CD4-positive, alpha-beta memory T cell (primary cell): Measurements from ENCODE around the gene ASB10. TPM values are rescaled to one million over a fixed set of nuclear protein-coding genes. Genes with fewer than 3 reads are reported as not detected.
A peak's percentile ranks its signal among the peaks of the same experiment; 100 is the strongest.

Experiments used
- CTCF ChIA-PET: fragments of 350-600 bp; sonication (Branson Sonifier 250); formaldehyde crosslinking; loops from one replicate; lab custom pipeline; 2021; ENCODE audit warnings: inconsistent platforms; ENCODE audit not compliant: partially characterized antibody; lab: Charles Lee
- POLR2A ChIA-PET: fragments of 350-600 bp; sonication (Branson Sonifier 250); formaldehyde crosslinking; loops from one replicate; lab custom pipeline; 2021; ENCODE audit not compliant: partially characterized antibody; lab: Charles Lee
- DNase-seq, 5 donors: peaks; one replicate each; pipeline versions ENCODE4 v3.0.0 to v3.0.0-alpha.2; 2020 to 2022; ENCODE audit warnings: mixed read lengths in 1 of 5
- H3K27ac ChIP-seq: one replicate; pipeline ENCODE4 v1.7.0; 2013; ENCODE audit warnings: low read depth, low read length
- H3K27me3 ChIP-seq: 2 replicates; pipeline ENCODE4 v1.7.0; 2013; ENCODE audit warnings: mild to moderate bottlenecking, low read length, moderate library complexity; ENCODE audit not compliant: insufficient read depth
- H3K36me3 ChIP-seq: 2 replicates; pipeline ENCODE4 v1.7.0; 2013; ENCODE audit warnings: mild to moderate bottlenecking, low read length, moderate library complexity; ENCODE audit not compliant: insufficient read depth
- H3K4me1 ChIP-seq: 2 replicates; pipeline ENCODE4 v1.7.0; 2013; ENCODE audit warnings: mild to moderate bottlenecking, low read length, moderate library complexity; ENCODE audit not compliant: insufficient read depth
- H3K4me3 ChIP-seq, 2 donors: one replicate each; pipeline ENCODE4 v1.7.0; 2013; ENCODE audit warnings: low read length in 2 of 2, mild to moderate bottlenecking in 1 of 2
- H3K9me3 ChIP-seq, 2 donors: one replicate each; pipeline ENCODE4 v1.7.0; 2013; ENCODE audit warnings: low read length in 2 of 2, control low read depth in 1 of 2; ENCODE audit not compliant: control insufficient read depth in 1 of 2
- H3K27ac Mint-ChIP-seq, 7 donors: one replicate each; pipeline ENCODE4 v1.8.0; 2020 to 2021; ENCODE audit warnings: mixed read lengths in 7 of 7, mild to moderate bottlenecking in 6 of 7, inconsistent platforms in 3 of 7, moderate library complexity in 3 of 7
- H3K27me3 Mint-ChIP-seq, 2 donors: one replicate each; pipeline ENCODE4 v1.8.0; 2020 to 2021; ENCODE audit warnings: mixed read lengths in 2 of 2
- H3K36me3 Mint-ChIP-seq, 2 donors: one replicate each; pipeline ENCODE4 v1.8.0; 2020 to 2021; ENCODE audit warnings: mixed read lengths in 2 of 2, inconsistent platforms in 1 of 2, mild to moderate bottlenecking in 1 of 2
- H3K4me1 Mint-ChIP-seq, 4 donors: one replicate each; pipeline ENCODE4 v1.8.0; 2020 to 2021; ENCODE audit warnings: mixed read lengths in 4 of 4, mild to moderate bottlenecking in 1 of 4
- H3K4me3 Mint-ChIP-seq, 8 donors: one replicate each; pipeline ENCODE4 v1.8.0; 2020 to 2021; ENCODE audit warnings: mixed read lengths in 8 of 8, mild to moderate bottlenecking in 7 of 8, moderate library complexity in 6 of 8, inconsistent platforms in 3 of 8
- H3K9me3 Mint-ChIP-seq, 8 donors: one replicate each; pipeline ENCODE4 v1.8.0; 2020 to 2021; ENCODE audit warnings: mixed read lengths in 8 of 8, mild to moderate bottlenecking in 5 of 8, inconsistent platforms in 3 of 8, moderate library complexity in 1 of 8
- intact Hi-C: fragments of 100-400 bp; cut with micrococcal nuclease; formaldehyde crosslinking; loops from one replicate; pipeline ENCODE4 v1.15.1; 2023
- polyA plus RNA-seq, 2 donors: library from polyadenylated mRNA; unstranded; fragments of 300-500 nt; fragmentation: Illumina TruSeq; gene quantifications; one replicate each; pipeline ENCODE4 v1.2.3, GENCODE V29; 2021
- total RNA-seq, 2 experiments: library from RNA; stranded (reverse); gene quantifications; one replicate each; pipeline ENCODE4 v1.2.3, GENCODE V29; 2021

Gene ASB10
- total RNA-seq (not detected), polyA plus RNA-seq (not detected)

DNA sequence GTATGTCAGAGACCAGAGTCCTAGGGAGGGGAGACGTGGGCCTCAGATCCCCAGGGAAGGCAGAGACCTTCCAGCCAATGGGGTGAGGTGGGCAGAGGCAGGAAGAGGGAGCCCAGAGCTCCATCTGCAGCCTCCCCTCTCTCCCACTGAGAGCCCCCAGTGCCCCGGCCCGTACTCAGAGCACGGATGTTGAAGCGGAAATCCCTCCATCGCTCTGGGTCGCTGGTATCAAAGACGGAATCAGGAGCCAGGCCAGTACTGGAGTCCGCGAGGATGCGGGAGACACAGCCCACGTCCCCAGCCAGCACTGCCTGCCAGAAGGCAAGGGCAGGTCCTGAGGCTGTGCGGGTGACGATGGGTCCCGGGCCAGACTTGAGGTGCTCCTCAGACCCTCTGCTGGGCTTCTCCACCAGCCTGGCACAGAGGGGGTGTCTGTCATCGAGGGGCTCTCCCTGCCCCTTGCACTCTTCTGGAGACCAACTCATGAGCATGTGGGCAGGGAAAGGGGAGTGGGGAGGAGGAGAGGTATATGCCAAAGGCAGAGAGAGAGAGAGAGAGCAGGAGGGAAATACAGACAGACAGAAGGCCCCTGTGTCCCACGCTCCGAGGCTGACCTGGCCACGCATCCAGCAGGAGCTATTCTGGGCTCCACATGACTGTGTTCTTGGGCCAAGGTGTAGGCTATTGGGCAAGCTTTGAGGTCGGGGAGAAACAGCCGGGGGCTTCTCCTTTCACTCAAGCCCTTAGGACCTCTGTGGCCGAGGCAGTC, at the start of gene ASB10:
TSS of gene ASB10 (minus strand) at position 611 of the 769 bp plus-strand sequence. CDS start at position 491, 120 bp downstream.
- no peaks in the 10 kb centered on the region for H3K36me3 Mint-ChIP-seq
- no peaks in the 10 kb centered on the region for H3K4me1 ChIP-seq
- no peak within 1 kb of the TSS for H3K4me3 Mint-ChIP-seq
- intact Hi-C loops: no loop called here
- H3K36me3 ChIP-seq: no peaks in the 10 kb centered on the region
- no peak within 1 kb of the TSS for H3K4me3 ChIP-seq
- POLR2A ChIA-PET: no interaction called here
- DNase-seq: no peak
- no peaks in the 10 kb centered on the region for H3K4me1 Mint-ChIP-seq
- no peaks in the 10 kb centered on the region for H3K27me3 ChIP-seq
- H3K9me3 Mint-ChIP-seq: peaks cover 0 to 1% (median 0%) of the 10 kb centered on the region in 8 donors
- CTCF ChIA-PET: no interaction called here
- H3K9me3 ChIP-seq: no peaks in the 10 kb centered on the region
- H3K27ac Mint-ChIP-seq: no peak within 1 kb of the TSS
- no peak within 1 kb of the TSS for H3K27ac ChIP-seq
- peaks cover 0 to 2% of the 10 kb centered on the region in 2 donors for H3K27me3 Mint-ChIP-seq

DNA sequence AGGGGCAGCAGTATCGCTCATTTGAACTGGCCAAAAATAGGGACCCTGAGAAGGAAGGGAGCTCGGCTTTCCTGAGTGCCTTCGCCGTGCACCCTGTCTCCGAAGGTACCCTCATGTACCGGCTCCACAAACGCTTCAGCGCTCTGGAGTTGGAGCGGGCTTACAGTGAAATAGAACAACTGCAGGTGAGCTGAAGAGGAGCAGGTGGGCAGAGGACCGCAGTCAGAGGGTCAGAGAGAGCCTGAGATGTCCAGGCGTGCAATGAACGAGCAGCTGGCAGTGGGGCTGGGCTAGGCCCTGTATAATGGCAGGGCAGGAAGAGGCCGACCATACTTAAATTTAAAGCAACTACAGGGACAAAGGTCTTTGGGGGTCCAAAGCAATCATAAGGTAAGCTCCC, 49.4 kb upstream of the ASB10 start:
- Histone ChIP-seq H3K27me3 (no peaks in the 10 kb centered on the region), H3K27ac (no peak overlapping the region), H3K4me1 (peaks cover 29% of the 10 kb centered on the region), H3K36me3 (peaks cover 29% of the 10 kb centered on the region), H3K4me3 (no peak overlapping the region), H3K9me3 (no peaks in the 10 kb centered on the region)
- H3K36me3 Mint-ChIP-seq: peaks cover 11 to 30% of the 10 kb centered on the region in 2 donors
- ChIA-PET CTCF (interaction anchor here (0.8 to 1.9 kb wide), 3 partner anchors 8 to 16 kb away, joined by 3 to 10 read pairs (median 3); no protein-coding TSS in a partner anchor), POLR2A (interaction anchor here (4.2 kb wide), 1 partner anchor 9 kb away, joined by 16 read pairs; the partner anchor contains the start of gene ABCF2)
- peaks cover 13 to 45% (median 24%) of the 10 kb centered on the region in 4 donors for H3K4me1 Mint-ChIP-seq
- H3K27ac Mint-ChIP-seq: peak overlapping the region in 1 of 7 donors; percentile 22
- H3K9me3 Mint-ChIP-seq: no peaks in the 10 kb centered on the region
- no peaks in the 10 kb centered on the region for H3K27me3 Mint-ChIP-seq
- intact Hi-C loops: no loop called here
- H3K4me3 Mint-ChIP-seq: no peak overlapping the region
- DNase-seq: no peak

DNA sequence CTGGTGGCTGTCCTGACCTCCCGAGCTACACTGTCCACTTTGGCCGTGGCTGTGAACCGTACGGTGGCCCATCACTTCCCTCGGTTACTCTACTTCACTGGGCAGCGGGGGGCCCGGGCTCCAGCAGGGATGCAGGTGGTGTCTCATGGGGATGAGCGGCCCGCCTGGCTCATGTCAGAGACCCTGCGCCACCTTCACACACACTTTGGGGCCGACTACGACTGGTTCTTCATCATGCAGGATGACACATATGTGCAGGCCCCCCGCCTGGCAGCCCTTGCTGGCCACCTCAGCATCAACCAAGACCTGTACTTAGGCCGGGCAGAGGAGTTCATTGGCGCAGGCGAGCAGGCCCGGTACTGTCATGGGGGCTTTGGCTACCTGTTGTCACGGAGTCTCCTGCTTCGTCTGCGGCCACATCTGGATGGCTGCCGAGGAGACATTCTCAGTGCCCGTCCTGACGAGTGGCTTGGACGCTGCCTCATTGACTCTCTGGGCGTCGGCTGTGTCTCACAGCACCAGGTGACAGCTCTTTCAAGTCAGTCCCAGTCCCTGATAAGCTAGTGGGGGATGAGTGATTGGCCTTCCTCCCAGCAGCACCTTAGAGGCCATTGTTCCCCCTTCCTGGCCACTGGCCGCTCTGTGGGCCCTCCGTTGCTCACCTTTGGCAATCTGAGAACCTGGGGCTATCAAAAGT, 48.2 kb upstream of the ASB10 start:
- H3K4me3 Mint-ChIP-seq: peak overlapping the region in 1 of 8 donors; percentile 21
- no peaks in the 10 kb centered on the region for H3K9me3 Mint-ChIP-seq
- peaks cover 15 to 46% (median 25%) of the 10 kb centered on the region in 4 donors for H3K4me1 Mint-ChIP-seq
- H3K27ac Mint-ChIP-seq: peak overlapping the region in 2 of 7 donors; percentile 16 to 56
- H3K4me3 ChIP-seq: no peak overlapping the region
- POLR2A ChIA-PET: interaction anchor here (3.6 kb wide), 1 partner anchor 8 kb away, joined by 50 read pairs; no protein-coding TSS in a partner anchor
- intact Hi-C loops: no loop called here
- peaks cover 31% of the 10 kb centered on the region for H3K4me1 ChIP-seq
- H3K36me3 ChIP-seq: peaks cover 29% of the 10 kb centered on the region
- peaks cover 11 to 30% of the 10 kb centered on the region in 2 donors for H3K36me3 Mint-ChIP-seq
- no peak overlapping the region for H3K27ac ChIP-seq
- no peak for DNase-seq
- no peaks in the 10 kb centered on the region for H3K9me3 ChIP-seq
- CTCF ChIA-PET: interaction anchor here (1.4 to 2.2 kb wide), 2 partner anchors 9 to 11 kb away, joined by 8 read pairs; no protein-coding TSS in a partner anchor
- H3K27me3 ChIP-seq: no peaks in the 10 kb centered on the region
- no peaks in the 10 kb centered on the region for H3K27me3 Mint-ChIP-seq

- H3K4me1 Mint-ChIP-seq: peaks cover 15 to 46% (median 25%) of the 10 kb centered on the region in 4 donors
- Histone ChIP-seq H3K4me1 (peaks cover 31% of the 10 kb centered on the region), H3K4me3 (peak overlapping the region; percentile 75 to 94), H3K27ac (peak overlapping the region; percentile 85), H3K27me3 (no peaks in the 10 kb centered on the region), H3K36me3 (peaks cover 29% of the 10 kb centered on the region), H3K9me3 (no peaks in the 10 kb centered on the region)
- no peaks in the 10 kb centered on the region for H3K27me3 Mint-ChIP-seq
- no peak for DNase-seq
- H3K27ac Mint-ChIP-seq: peak overlapping the region; percentile 95 to 99 (median 98)
- H3K9me3 Mint-ChIP-seq: no peaks in the 10 kb centered on the region
- peak overlapping the region; percentile 98 to 100 (median 99) for H3K4me3 Mint-ChIP-seq
- intact Hi-C loops: loop anchor here (2.0 to 5.0 kb wide), 2 partner anchors 152 to 399 kb away; partner anchors contain the start of genes FASTK and TMUB1
- ChIA-PET CTCF (interaction anchor here (1.4 to 2.2 kb wide), 3 partner anchors 10 to 12 kb away, joined by 8 to 16 read pairs (median 8); no protein-coding TSS in a partner anchor), POLR2A (interaction anchor here (1.0 to 3.6 kb wide), 2 partner anchors 9 to 12 kb away, joined by 3 to 50 read pairs; no protein-coding TSS in a partner anchor)
- H3K36me3 Mint-ChIP-seq: peaks cover 11 to 27% of the 10 kb centered on the region in 2 donors
Measured at GRCh38 chr7:151233804-151234203, 46.8 kb upstream of the ASB10 start.

- H3K4me3 ChIP-seq: peak overlapping the region; percentile 75 to 94
- intact Hi-C loops: loop anchor here (1.0 to 5.0 kb wide), 3 partner anchors 11 to 400 kb away; partner anchors contain the start of genes FASTK and TMUB1
- peaks cover 11 to 27% of the 10 kb centered on the region in 2 donors for H3K36me3 Mint-ChIP-seq
Measured at GRCh38 chr7:151232917-151233701, 46.1 kb upstream of the ASB10 start.

More at GRCh38 chr7:151232917-151233701, 46.1 kb upstream of the ASB10 start:
- DNase-seq: peak; percentile 44 to 86 (median 49)
- Histone ChIP-seq H3K36me3 (peaks cover 26% of the 10 kb centered on the region), H3K4me1 (peaks cover 33% of the 10 kb centered on the region), H3K27ac (peak overlapping the region; percentile 85), H3K9me3 (no peaks in the 10 kb centered on the region), H3K27me3 (no peaks in the 10 kb centered on the region)
- ChIA-PET CTCF (interaction anchor here (2.1 to 2.2 kb wide), 2 partner anchors 11 to 13 kb away, joined by 8 to 16 read pairs; no protein-coding TSS in a partner anchor), POLR2A (interaction anchor here (0.9 to 3.6 kb wide), 6 partner anchors 10 to 115 kb away, joined by 3 to 50 read pairs (median 4); no protein-coding TSS in a partner anchor)
- peak overlapping the region; percentile 98 to 100 (median 99) for H3K4me3 Mint-ChIP-seq
- no peaks in the 10 kb centered on the region for H3K27me3 Mint-ChIP-seq
- H3K9me3 Mint-ChIP-seq: no peaks in the 10 kb centered on the region
- peaks cover 16 to 47% (median 27%) of the 10 kb centered on the region in 4 donors for H3K4me1 Mint-ChIP-seq
- peak overlapping the region; percentile 95 to 99 (median 98) for H3K27ac Mint-ChIP-seq
